ENCODE measurements around the gene NF2.

GRCh38 chr22:29661336-29661735, 57.9 kb downstream of the NF2 start:
- TF ChIP-seq, protein P1, sequence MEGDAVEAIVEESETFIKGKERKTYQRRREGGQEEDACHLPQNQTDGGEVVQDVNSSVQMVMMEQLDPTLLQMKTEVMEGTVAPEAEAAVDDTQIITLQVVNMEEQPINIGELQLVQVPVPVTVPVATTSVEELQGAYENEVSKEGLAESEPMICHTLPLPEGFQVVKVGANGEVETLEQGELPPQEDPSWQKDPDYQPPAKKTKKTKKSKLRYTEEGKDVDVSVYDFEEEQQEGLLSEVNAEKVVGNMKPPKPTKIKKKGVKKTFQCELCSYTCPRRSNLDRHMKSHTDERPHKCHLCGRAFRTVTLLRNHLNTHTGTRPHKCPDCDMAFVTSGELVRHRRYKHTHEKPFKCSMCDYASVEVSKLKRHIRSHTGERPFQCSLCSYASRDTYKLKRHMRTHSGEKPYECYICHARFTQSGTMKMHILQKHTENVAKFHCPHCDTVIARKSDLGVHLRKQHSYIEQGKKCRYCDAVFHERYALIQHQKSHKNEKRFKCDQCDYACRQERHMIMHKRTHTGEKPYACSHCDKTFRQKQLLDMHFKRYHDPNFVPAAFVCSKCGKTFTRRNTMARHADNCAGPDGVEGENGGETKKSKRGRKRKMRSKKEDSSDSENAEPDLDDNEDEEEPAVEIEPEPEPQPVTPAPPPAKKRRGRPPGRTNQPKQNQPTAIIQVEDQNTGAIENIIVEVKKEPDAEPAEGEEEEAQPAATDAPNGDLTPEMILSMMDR (IDR thresholded peaks at IDR 0.05) = no peak
- no peak for TF ChIP-seq POLR2A (IDR thresholded peaks at IDR 0.05)
